Stimulated activated naive B cell treated with anti-CD40 and anti-IgM and Interleukin-4, amounts not matched to agents 10 μg/mL and 1 μg/mL and 100 μg/mL, for 72 hours (primary cell): ENCODE measurements around the gene EGFR.
A peak's percentile ranks its signal among the peaks of the same experiment; 100 is the strongest.

Experiments used
- ATAC-seq, 2 donors: fragments of 150-1000 bp; cut with Tn5 transposase; replicated peaks; 2 replicates each; pipeline ENCODE4 v1.10.0; 2021; ENCODE audit warnings: moderate library complexity in 1 of 2
- DNase-seq: peaks from one replicate; pipeline ENCODE4 v3.0.0; 2021
- H3K27ac Mint-ChIP-seq: one replicate; pipeline ENCODE4 v1.8.0; 2022; ENCODE audit warnings: mild to moderate bottlenecking, mixed read lengths
- H3K27me3 Mint-ChIP-seq, 2 donors: one replicate each; pipeline ENCODE4 v1.8.0; 2022; ENCODE audit warnings: mixed read lengths in 2 of 2
- H3K36me3 Mint-ChIP-seq, 2 donors: one replicate each; pipeline ENCODE4 v1.8.0; 2022; ENCODE audit warnings: mixed read lengths in 2 of 2, mild to moderate bottlenecking in 1 of 2
- H3K4me1 Mint-ChIP-seq, 2 donors: one replicate each; pipeline ENCODE4 v1.8.0; 2022; ENCODE audit warnings: mixed read lengths in 2 of 2, mild to moderate bottlenecking in 1 of 2
- H3K4me3 Mint-ChIP-seq, 2 donors: one replicate each; pipeline ENCODE4 v1.8.0; 2022; ENCODE audit warnings: mild to moderate bottlenecking in 2 of 2, mixed read lengths in 2 of 2, moderate library complexity in 1 of 2
- H3K9me3 Mint-ChIP-seq, 2 donors: one replicate each; pipeline ENCODE4 v1.8.0; 2022; ENCODE audit warnings: mixed read lengths in 2 of 2, mild to moderate bottlenecking in 1 of 2

EGFR gene

GRCh38 chr7:55128693-55129394, 110.0 kb downstream of the EGFR start:
- Mint-ChIP-seq H3K27me3 (peaks cover 5 to 8% of the 10 kb centered on the region in 2 donors), H3K4me3 (no peak overlapping the region), H3K9me3 (no peaks in the 10 kb centered on the region), H3K4me1 (no peaks in the 10 kb centered on the region), H3K27ac (no peak overlapping the region), H3K36me3 (no peaks in the 10 kb centered on the region)
- ATAC-seq (no peak), DNase-seq (no peak)

GRCh38 chr7:55129541-55130394, 111.0 kb downstream of the EGFR start:
- peaks cover 5 to 8% of the 10 kb centered on the region in 2 donors for H3K27me3 Mint-ChIP-seq

GRCh38 chr7:55130395-55131141, 111.8 kb downstream of the EGFR start:
- Mint-ChIP-seq H3K36me3 (no peaks in the 10 kb centered on the region), H3K27me3 (peaks cover 5 to 8% of the 10 kb centered on the region in 2 donors), H3K4me1 (no peaks in the 10 kb centered on the region), H3K9me3 (peaks cover 0 to 1% of the 10 kb centered on the region in 2 donors), H3K4me3 (no peak overlapping the region), H3K27ac (no peak overlapping the region)
- no peak for ATAC-seq
- no peak for DNase-seq

More at GRCh38 chr7:55129541-55130394, 111.0 kb downstream of the EGFR start:
- DNase-seq (no peak), ATAC-seq (no peak)
- no peaks in the 10 kb centered on the region for H3K36me3 Mint-ChIP-seq
- no peaks in the 10 kb centered on the region for H3K4me1 Mint-ChIP-seq
- H3K27ac Mint-ChIP-seq, result no peak overlapping the region
- no peaks in the 10 kb centered on the region for H3K9me3 Mint-ChIP-seq
- no peak overlapping the region for H3K4me3 Mint-ChIP-seq

GRCh38 chr7:55131142-55131929, 112.5 kb downstream of the EGFR start:
- H3K4me1 Mint-ChIP-seq, result no peaks in the 10 kb centered on the region
- H3K27ac Mint-ChIP-seq, result no peak overlapping the region
- H3K9me3 Mint-ChIP-seq, result peaks cover 0 to 1% of the 10 kb centered on the region in 2 donors
- no peak overlapping the region for H3K4me3 Mint-ChIP-seq
- DNase-seq, result no peak
- no peak for ATAC-seq
- H3K36me3 Mint-ChIP-seq, result no peaks in the 10 kb centered on the region
- H3K27me3 Mint-ChIP-seq, result peaks cover 0 to 8% of the 10 kb centered on the region in 2 donors

GRCh38 chr7:55132550-55132889, 113.7 kb downstream of the EGFR start:
- H3K4me3 Mint-ChIP-seq, result no peak overlapping the region
- H3K36me3 Mint-ChIP-seq, result no peaks in the 10 kb centered on the region
- H3K9me3 Mint-ChIP-seq, result peaks cover 0 to 1% of the 10 kb centered on the region in 2 donors
- H3K27me3 Mint-ChIP-seq, result peaks cover 0 to 8% of the 10 kb centered on the region in 2 donors
- H3K4me1 Mint-ChIP-seq, result no peaks in the 10 kb centered on the region
- H3K27ac Mint-ChIP-seq, result no peak overlapping the region
- ATAC-seq (no peak), DNase-seq (no peak)

GRCh38 chr7:55132890-55133551, 114.2 kb downstream of the EGFR start:
- peaks cover 0 to 8% of the 10 kb centered on the region in 2 donors for H3K27me3 Mint-ChIP-seq
- no peaks in the 10 kb centered on the region for H3K36me3 Mint-ChIP-seq
- peaks cover 0 to 1% of the 10 kb centered on the region in 2 donors for H3K9me3 Mint-ChIP-seq
- H3K4me1 Mint-ChIP-seq, result no peaks in the 10 kb centered on the region
- peak in 1 of 2 donors; percentile 18 for ATAC-seq
- H3K4me3 Mint-ChIP-seq, result no peak overlapping the region
- DNase-seq, result no peak
- no peak overlapping the region for H3K27ac Mint-ChIP-seq

- ATAC-seq, result no peak
- H3K27me3 Mint-ChIP-seq, result peaks cover 0 to 12% of the 10 kb centered on the region in 2 donors
- peaks cover 3 to 4% of the 10 kb centered on the region in 2 donors for H3K9me3 Mint-ChIP-seq
- peaks cover 0 to 2% of the 10 kb centered on the region in 2 donors for H3K36me3 Mint-ChIP-seq
- H3K27ac Mint-ChIP-seq, result no peak overlapping the region
- H3K4me3 Mint-ChIP-seq, result no peak overlapping the region
- no peaks in the 10 kb centered on the region for H3K4me1 Mint-ChIP-seq
- no peak for DNase-seq
Observed at GRCh38 chr7:55133630-55134358, 115.0 kb downstream of the EGFR start.

- no peak for DNase-seq
- no peak for ATAC-seq
- no peaks in the 10 kb centered on the region for H3K4me1 Mint-ChIP-seq
- H3K27me3 Mint-ChIP-seq, result peaks cover 0 to 13% of the 10 kb centered on the region in 2 donors
- no peak overlapping the region for H3K27ac Mint-ChIP-seq
- peaks cover 0 to 3% of the 10 kb centered on the region in 2 donors for H3K36me3 Mint-ChIP-seq
- peaks cover 5% of the 10 kb centered on the region in 2 donors for H3K9me3 Mint-ChIP-seq
- no peak overlapping the region for H3K4me3 Mint-ChIP-seq
Observed at GRCh38 chr7:55134359-55134725, 115.5 kb downstream of the EGFR start.

- no peak overlapping the region for H3K27ac Mint-ChIP-seq
- peaks cover 0 to 3% of the 10 kb centered on the region in 2 donors for H3K36me3 Mint-ChIP-seq
- peaks cover 5% of the 10 kb centered on the region in 2 donors for H3K9me3 Mint-ChIP-seq
- ATAC-seq (no peak), DNase-seq (no peak)
- H3K4me1 Mint-ChIP-seq, result no peaks in the 10 kb centered on the region
- H3K27me3 Mint-ChIP-seq, result peaks cover 0 to 13% of the 10 kb centered on the region in 2 donors
- H3K4me3 Mint-ChIP-seq, result no peak overlapping the region
Observed at GRCh38 chr7:55134786-55135185, 116.0 kb downstream of the EGFR start.

- Mint-ChIP-seq H3K27me3 (peaks cover 0 to 13% of the 10 kb centered on the region in 2 donors), H3K4me1 (no peaks in the 10 kb centered on the region), H3K36me3 (peaks cover 0 to 3% of the 10 kb centered on the region in 2 donors), H3K4me3 (no peak overlapping the region), H3K27ac (no peak overlapping the region), H3K9me3 (peaks cover 5% of the 10 kb centered on the region in 2 donors)
- DNase-seq (no peak), ATAC-seq (no peak)
Observed at GRCh38 chr7:55135462-55135861, 116.6 kb downstream of the EGFR start.

- Mint-ChIP-seq H3K4me1 (peaks cover 1 to 5% of the 10 kb centered on the region in 2 donors), H3K9me3 (peaks cover 5% of the 10 kb centered on the region in 2 donors), H3K4me3 (no peak overlapping the region), H3K27me3 (peaks cover 3 to 12% of the 10 kb centered on the region in 2 donors), H3K36me3 (peaks cover 0 to 3% of the 10 kb centered on the region in 2 donors), H3K27ac (no peak overlapping the region)
- ATAC-seq (no peak), DNase-seq (no peak)
Observed at GRCh38 chr7:55138663-55139062, 119.8 kb downstream of the EGFR start.

GRCh38 chr7:55140221-55140940, 121.6 kb downstream of the EGFR start:
- Mint-ChIP-seq H3K4me3 (no peak overlapping the region), H3K27me3 (peaks cover 12 to 14% of the 10 kb centered on the region in 2 donors), H3K36me3 (peaks cover 0 to 3% of the 10 kb centered on the region in 2 donors), H3K27ac (no peak overlapping the region), H3K4me1 (peaks cover 1 to 5% of the 10 kb centered on the region in 2 donors), H3K9me3 (peaks cover 4 to 5% of the 10 kb centered on the region in 2 donors)
- ATAC-seq (peak; percentile 90 to 96), DNase-seq (no peak)
